B cell (primary cell): ENCODE measurements around the gene B4GALNT1. TPM values are rescaled to one million over a fixed set of nuclear protein-coding genes. Genes with fewer than 3 reads are reported as not detected.

Source experiments
- ATAC-seq: fragments of 200-7000 bp; cut with Tn5 transposase; one replicate; pipeline ENCODE4 v1.10.0; 2021; ENCODE audit warnings: low read depth, mild to moderate bottlenecking, moderate number of reproducible peaks, moderate library complexity
- CTCF ChIA-PET: fragments of 350-600 bp; sonication (Branson Sonifier 250); formaldehyde crosslinking; loops from one replicate; lab custom pipeline; 2021; ENCODE audit warnings: antibody characterized with exemption, inconsistent platforms; lab: Charles Lee
- POLR2A ChIA-PET: fragments of 350-600 bp; sonication (Branson Sonifier 250); formaldehyde crosslinking; loops from one replicate; lab custom pipeline; 2021; ENCODE audit warnings: antibody characterized with exemption; lab: Charles Lee
- DNase-seq: peaks from one replicate; pipeline ENCODE4 v3.0.0; 2013
- H2AFZ ChIP-seq: 2 replicates; pipeline ENCODE4 v1.6.1; 2012; ENCODE audit warnings: mild to moderate bottlenecking, low read depth, low read length; ENCODE audit not compliant: insufficient read depth, poor library complexity, severe bottlenecking
- H3K27ac ChIP-seq, 2 donors: 1 replicate in 1 of 2; 2 replicates in 1 of 2; pipeline ENCODE4 v1.5.1; 2012 to 2013; ENCODE audit warnings: low read length in 2 of 2, mild to moderate bottlenecking in 2 of 2, moderate library complexity in 1 of 2
- H3K27me3 ChIP-seq, 4 experiments: fragments of 200-600 bp in 1 of 4; sonication (generic) in 1 of 4; replicated peaks in 1 of 4; 1 replicate in 2 of 4; 2 replicates in 2 of 4; pipeline versions ENCODE4 v1.6.1 to v1.7.0; 2013 to 2016; ENCODE audit warnings: low read length in 3 of 4, mild to moderate bottlenecking in 2 of 4, mixed read lengths in 1 of 4, moderate library complexity in 1 of 4; ENCODE audit not compliant: insufficient read depth in 4 of 4, control insufficient read depth in 3 of 4; ENCODE audit errors: control extremely low read depth in 1 of 4
- H3K36me3 ChIP-seq, 2 experiments: replicated peaks in 1 of 2; 1 replicate in 1 of 2; 2 replicates in 1 of 2; pipeline versions ENCODE4 v1.6.1 to v1.7.1; 2013; ENCODE audit warnings: low read length in 1 of 2; ENCODE audit not compliant: insufficient read depth in 2 of 2, control insufficient read depth in 1 of 2; ENCODE audit errors: control extremely low read depth in 1 of 2, extremely low read depth in 1 of 2
- H3K4me1 ChIP-seq, 2 donors: fragments of 200-600 bp in 1 of 2; sonication (generic) in 1 of 2; 1 replicate in 1 of 2; 2 replicates in 1 of 2; pipeline versions ENCODE4 v1.5.1 to v1.6.1; 2013 to 2017; ENCODE audit warnings: low read length in 2 of 2; ENCODE audit not compliant: control insufficient read depth in 2 of 2, insufficient read depth in 2 of 2
- H3K4me2 ChIP-seq: replicated peaks from 2 replicates; pipeline ENCODE3; 2012; ENCODE audit warnings: mild to moderate bottlenecking, low read depth, low read length; ENCODE audit not compliant: poor library complexity, severe bottlenecking
- H3K4me3 ChIP-seq, 5 experiments: fragments of 200-600 bp in 1 of 5; sonication (generic) in 1 of 5; 1 replicate in 3 of 5; 2 replicates in 2 of 5; pipeline versions ENCODE4 v1.5.1 to v1.7.0; 2011 to 2016; ENCODE audit warnings: low read length in 4 of 5, mild to moderate bottlenecking in 4 of 5, low read depth in 2 of 5, control low read depth in 1 of 5, moderate library complexity in 1 of 5; ENCODE audit not compliant: insufficient read depth in 1 of 5; ENCODE audit errors: control extremely low read depth in 1 of 5, extremely low read depth in 1 of 5
- H3K79me2 ChIP-seq: fragments of 200-600 bp; sonication (generic); one replicate; pipeline ENCODE4 v1.6.0; 2016; ENCODE audit warnings: low read length; ENCODE audit not compliant: control insufficient read depth, insufficient read depth
- H3K9ac ChIP-seq: fragments of 200-600 bp; sonication (generic); 2 replicates; pipeline ENCODE4 v1.6.1; 2017; ENCODE audit warnings: mild to moderate bottlenecking, low read length, moderate library complexity
- H3K9me3 ChIP-seq, 3 donors: one replicate each; pipeline versions ENCODE4 v1.6.1 to v1.7.1; 2013; ENCODE audit warnings: low read length in 2 of 3; ENCODE audit not compliant: control insufficient read depth in 2 of 3, insufficient read depth in 1 of 3; ENCODE audit errors: control extremely low read depth in 1 of 3
- H4K20me1 ChIP-seq: 2 replicates; pipeline ENCODE4 v1.6.0; 2012; ENCODE audit warnings: mild to moderate bottlenecking, low read length; ENCODE audit not compliant: insufficient read depth, control insufficient read depth, poor library complexity, severe bottlenecking
- H3K27ac Mint-ChIP-seq: one replicate; pipeline ENCODE4 v1.8.0; 2021; ENCODE audit warnings: mixed read lengths
- H3K27me3 Mint-ChIP-seq: one replicate; pipeline ENCODE4 v1.8.0; 2021; ENCODE audit warnings: mixed read lengths
- H3K4me1 Mint-ChIP-seq: one replicate; pipeline ENCODE4 v1.8.0; 2021; ENCODE audit warnings: mixed read lengths
- H3K4me3 Mint-ChIP-seq: one replicate; pipeline ENCODE4 v1.8.0; 2021; ENCODE audit warnings: mixed read lengths
- H3K9me3 Mint-ChIP-seq: one replicate; pipeline ENCODE4 v1.8.0; 2022; ENCODE audit warnings: mixed read lengths; ENCODE audit not compliant: insufficient read depth
- CTCF ChIP-seq: fragments of 200-600 bp; IDR thresholded peaks from one replicate; pipeline ENCODE4 v1.8.0; 2022; ENCODE audit warnings: antibody characterized with exemption, mild to moderate bottlenecking
- EZH2 ChIP-seq: IDR thresholded peaks from 2 replicates; pipeline ENCODE4 v1.6.1; 2012; ENCODE audit warnings: borderline replicate concordance, low read depth, mild to moderate bottlenecking, moderate library complexity, low read length; ENCODE audit not compliant: insufficient read depth, poor library complexity, severe bottlenecking
- WGBS: methylation state at CpG from one replicate; pipeline ENCODE4 v1.1.5; 2013; ENCODE audit warnings: missing lambda C conversion rate; ENCODE audit not compliant: insufficient coverage; 5-methylcytosine and 5-hydroxymethylcytosine counted together
- intact Hi-C: fragments of 100-400 bp; cut with micrococcal nuclease; formaldehyde crosslinking; loops from one replicate; pipeline ENCODE4 v1.10.0; 2022
- polyA plus RNA-seq: library from polyadenylated mRNA; depleted of rRNA; stranded (reverse); fragments of >200 nt; gene quantifications from 2 replicates; pipeline ENCODE4 v1.2.3, GENCODE V29; 2012
- total RNA-seq, 2 donors: library from RNA; stranded (reverse); fragments of 120-200 nt in 1 of 2; gene quantifications; 1 replicate in 1 of 2; 2 replicates in 1 of 2; pipeline versions ENCODE4 v1.2.3 to v1.2.4, GENCODE V29; 2013 to 2022

B4GALNT1 gene
- total and polyA plus RNA-seq, 2 donors (not counting 1 experiment from before 2014, with no cell fraction given) = 0.04 to 0.22 TPM

GRCh38 chr12:57602544-57602943 is 30.5 kb downstream of the B4GALNT1 start:
- Mint-ChIP-seq H3K9me3 (no peaks in the 10 kb centered on the region), H3K4me1 (peaks cover 19% of the 10 kb centered on the region), H3K27me3 (peaks cover 18% of the 10 kb centered on the region), H3K27ac (no peak overlapping the region), H3K4me3 (no peak overlapping the region)
- Histone ChIP-seq H3K4me3 (no peak overlapping the region), H3K27me3 (peaks cover 0 to 29% (median 8%) of the 10 kb centered on the region in 4 experiments), H3K79me2 (no peaks in the 10 kb centered on the region), H3K9ac (no peak overlapping the region), H2AFZ (no peak overlapping the region), H3K36me3 (peaks cover 5 to 35% of the 10 kb centered on the region in 2 experiments), H3K4me1 (peaks cover 11% of the 10 kb centered on the region in 2 donors), H3K27ac (no peak overlapping the region), H3K9me3 (peaks cover 0 to 11% (median 0%) of the 10 kb centered on the region in 3 donors), H3K4me2 (no peak overlapping the region), H4K20me1 (no peaks in the 10 kb centered on the region)
- TF ChIP-seq EZH2 (no peak), CTCF (no peak)
- DNase-seq (no peak), ATAC-seq (no peak)
- CTCF ChIA-PET = interaction anchor here (1.5 kb wide), 1 partner anchor 18 kb away, joined by 5 read pairs; no protein-coding TSS in a partner anchor
- intact Hi-C loops = no loop called here
- POLR2A ChIA-PET = no interaction called here

GRCh38 chr12:57600395-57600794 is 32.6 kb downstream of the B4GALNT1 start:
- no peak overlapping the region for H3K27ac ChIP-seq
- ChIA-PET POLR2A (no interaction called here), CTCF (interaction anchor here (0.8 to 1.1 kb wide), 3 partner anchors 12 to 21 kb away, joined by 3 read pairs; no protein-coding TSS in a partner anchor)
- H3K4me2 ChIP-seq = no peak overlapping the region
- no peak overlapping the region for H2AFZ ChIP-seq
- Mint-ChIP-seq H3K9me3 (no peaks in the 10 kb centered on the region), H3K27me3 (peaks cover 7% of the 10 kb centered on the region), H3K27ac (no peak overlapping the region), H3K4me1 (peaks cover 17% of the 10 kb centered on the region), H3K4me3 (no peak overlapping the region)
- intact Hi-C loops = no loop called here
- TF ChIP-seq EZH2 = no peak
- no peak for TF ChIP-seq CTCF
- WGBS = no CpG with 5 or more reads among the region's 2 CpGs
- DNase-seq = no peak
- no peak for ATAC-seq
- H4K20me1 ChIP-seq = no peaks in the 10 kb centered on the region
- H3K9ac ChIP-seq = no peak overlapping the region
- H3K9me3 ChIP-seq = peaks cover 0 to 9% (median 0%) of the 10 kb centered on the region in 3 donors
- H3K27me3 ChIP-seq = peaks cover 0 to 14% (median 2%) of the 10 kb centered on the region in 4 experiments
- H3K4me3 ChIP-seq = no peak overlapping the region
- peaks cover 11% of the 10 kb centered on the region in 2 donors for H3K4me1 ChIP-seq
- no peaks in the 10 kb centered on the region for H3K79me2 ChIP-seq
- peaks cover 16 to 54% of the 10 kb centered on the region in 2 experiments for H3K36me3 ChIP-seq
